A673 (cell line): Measurements from ENCODE around the gene NQO1. TPM values are rescaled to one million over a fixed set of nuclear protein-coding genes. Genes with fewer than 3 reads are reported as not detected.

Source experiments
- BruUV-seq: library from RNA; stranded (reverse); fragments of 400-500 nt; replicated peaks from 2 replicates; lab custom pipeline; 2021; lab: Mats Ljungman, UMichigan
- CTCF ChIA-PET: fragments of 300-600 bp; sonication (Branson Sonifier 250); formaldehyde crosslinking; loops from one replicate; lab custom pipeline; 2022; ENCODE audit warnings: antibody characterized with exemption; lab: Charles Lee
- POLR2A ChIA-PET: fragments of 300-600 bp; sonication (Branson Sonifier 250); formaldehyde crosslinking; loops from one replicate; lab custom pipeline; 2022; ENCODE audit warnings: antibody characterized with exemption; ENCODE audit not compliant: low non-redundant PET; lab: Charles Lee
- DNase-seq: peaks from one replicate; pipeline ENCODE4 v3.0.0-alpha.2; 2015; ENCODE audit warnings: low spot score
- H3K27ac ChIP-seq: fragments of 200-600 bp; sonication (generic); 2 replicates; pipeline ENCODE4 v1.5.1; 2016; ENCODE audit warnings: mixed run types, low read depth, mild to moderate bottlenecking, mixed read lengths, antibody characterized with exemption, low read length; ENCODE audit not compliant: poor library complexity, severe bottlenecking
- H3K27me3 ChIP-seq: fragments of 200-600 bp; sonication (generic); replicated peaks from 2 replicates; pipeline ENCODE4 v1.6.1; 2017; ENCODE audit warnings: mixed run types, low read depth, mild to moderate bottlenecking, mixed read lengths, antibody characterized with exemption, low read length; ENCODE audit not compliant: insufficient read depth, poor library complexity
- H3K36me3 ChIP-seq: fragments of 200-600 bp; sonication (generic); 2 replicates; pipeline ENCODE4 v1.6.1; 2016; ENCODE audit warnings: mixed run types, mild to moderate bottlenecking, mixed read lengths, antibody characterized with exemption, low read length; ENCODE audit not compliant: insufficient read depth, poor library complexity, severe bottlenecking
- H3K4me1 ChIP-seq: fragments of 200-600 bp; sonication (generic); 2 replicates; pipeline ENCODE4 v1.6.1; 2017; ENCODE audit warnings: mixed run types, mild to moderate bottlenecking, mixed read lengths, antibody characterized with exemption, low read length; ENCODE audit not compliant: insufficient read depth, poor library complexity, severe bottlenecking
- H3K4me3 ChIP-seq: fragments of 200-600 bp; sonication (generic); 2 replicates; pipeline ENCODE4 v1.5.1; 2016; ENCODE audit warnings: low read depth, mixed run types, mild to moderate bottlenecking, mixed read lengths, low read length; ENCODE audit not compliant: poor library complexity, severe bottlenecking
- H3K9me3 ChIP-seq: fragments of 200-600 bp; sonication (generic); 2 replicates; pipeline ENCODE4 v1.6.1; 2016; ENCODE audit warnings: mixed run types, low read depth, mild to moderate bottlenecking, mixed read lengths, antibody characterized with exemption, low read length; ENCODE audit not compliant: poor library complexity, severe bottlenecking
- EZH2 ChIP-seq: fragments of 200-600 bp; sonication (generic); IDR thresholded peaks from 2 replicates; pipeline ENCODE4 v1.6.1; 2017; ENCODE audit warnings: borderline replicate concordance, low read depth, mild to moderate bottlenecking, mixed read lengths, antibody characterized with exemption, low read length; ENCODE audit not compliant: poor library complexity, severe bottlenecking
- intact Hi-C: fragments of 100-400 bp; cut with micrococcal nuclease; formaldehyde crosslinking; loops from one replicate; pipeline ENCODE4 v1.10.0; 2022; ENCODE audit not compliant: unreplicated experiment
- total RNA-seq: library from RNA; stranded (reverse); gene quantifications from 2 replicates; pipeline ENCODE4 v1.2.3, GENCODE V29; 2021
- TF ChIP-seq, protein P1 (sequence below): fragments of 300-800, 200-600 bp; sonication (generic); conservative IDR thresholded peaks from 2 replicates; pipeline ENCODE4 v1.5.1; 2017; ENCODE audit warnings: low read depth, mild to moderate bottlenecking, antibody characterized with exemption, low read length, moderate library complexity, mixed read lengths

Gene NQO1
- total RNA-seq, 1 experiment from 2014 or later: 61.7 TPM

GRCh38 chr16:69747115-69747514 lies 20.8 kb upstream of the NQO1 start:
- BruUV-seq: no TSS peak
- Histone ChIP-seq H3K27me3 (no peaks in the 10 kb centered on the region), H3K4me3 (no peak overlapping the region), H3K4me1 (no peaks in the 10 kb centered on the region), H3K36me3 (peaks cover 95% of the 10 kb centered on the region), H3K27ac (no peak overlapping the region), H3K9me3 (no peaks in the 10 kb centered on the region)
- no peak for DNase-seq
- POLR2A ChIA-PET: no interaction called here
- TF ChIP-seq EZH2: no peak
- TF ChIP-seq, protein P1, sequence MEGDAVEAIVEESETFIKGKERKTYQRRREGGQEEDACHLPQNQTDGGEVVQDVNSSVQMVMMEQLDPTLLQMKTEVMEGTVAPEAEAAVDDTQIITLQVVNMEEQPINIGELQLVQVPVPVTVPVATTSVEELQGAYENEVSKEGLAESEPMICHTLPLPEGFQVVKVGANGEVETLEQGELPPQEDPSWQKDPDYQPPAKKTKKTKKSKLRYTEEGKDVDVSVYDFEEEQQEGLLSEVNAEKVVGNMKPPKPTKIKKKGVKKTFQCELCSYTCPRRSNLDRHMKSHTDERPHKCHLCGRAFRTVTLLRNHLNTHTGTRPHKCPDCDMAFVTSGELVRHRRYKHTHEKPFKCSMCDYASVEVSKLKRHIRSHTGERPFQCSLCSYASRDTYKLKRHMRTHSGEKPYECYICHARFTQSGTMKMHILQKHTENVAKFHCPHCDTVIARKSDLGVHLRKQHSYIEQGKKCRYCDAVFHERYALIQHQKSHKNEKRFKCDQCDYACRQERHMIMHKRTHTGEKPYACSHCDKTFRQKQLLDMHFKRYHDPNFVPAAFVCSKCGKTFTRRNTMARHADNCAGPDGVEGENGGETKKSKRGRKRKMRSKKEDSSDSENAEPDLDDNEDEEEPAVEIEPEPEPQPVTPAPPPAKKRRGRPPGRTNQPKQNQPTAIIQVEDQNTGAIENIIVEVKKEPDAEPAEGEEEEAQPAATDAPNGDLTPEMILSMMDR: no peak
- intact Hi-C loops: no loop called here
- CTCF ChIA-PET: no interaction called here

DNA sequence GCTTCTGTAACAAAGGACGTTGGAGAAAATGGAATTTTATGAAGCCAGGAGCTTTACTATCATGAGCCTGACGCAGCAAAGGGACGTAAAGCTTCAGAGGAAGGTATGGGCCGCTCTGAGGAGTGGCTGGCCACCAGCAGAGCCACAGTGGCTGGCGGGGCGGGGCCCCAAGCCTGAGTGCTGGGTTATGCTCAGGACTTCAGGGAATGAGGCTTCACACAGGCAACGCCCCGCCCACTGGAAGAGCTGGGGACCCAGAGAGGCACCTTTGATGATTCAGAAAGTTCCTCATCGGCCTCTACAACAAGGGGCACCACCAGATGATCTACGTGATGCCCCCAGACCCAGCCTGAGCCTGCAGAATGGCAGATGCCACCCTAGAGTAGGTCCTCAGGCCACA lies 19.6 kb upstream of the NQO1 start:
- Histone ChIP-seq H3K27me3 (no peaks in the 10 kb centered on the region), H3K4me3 (no peak overlapping the region), H3K4me1 (no peaks in the 10 kb centered on the region), H3K27ac (no peak overlapping the region), H3K9me3 (no peaks in the 10 kb centered on the region), H3K36me3 (peaks cover 95% of the 10 kb centered on the region)
- no peak for TF ChIP-seq EZH2
- TF ChIP-seq, protein P1: no peak
- BruUV-seq: no TSS peak
- CTCF ChIA-PET: no interaction called here
- POLR2A ChIA-PET: no interaction called here
- intact Hi-C loops: no loop called here
- DNase-seq: no peak

GRCh38 chr16:69745232-69745612 lies 18.9 kb upstream of the NQO1 start:
- Histone ChIP-seq H3K36me3 (peaks cover 91% of the 10 kb centered on the region), H3K27me3 (no peaks in the 10 kb centered on the region), H3K4me1 (no peaks in the 10 kb centered on the region), H3K4me3 (no peak overlapping the region), H3K27ac (no peak overlapping the region), H3K9me3 (no peaks in the 10 kb centered on the region)
- no peak for DNase-seq
- ChIA-PET POLR2A (no interaction called here), CTCF (no interaction called here)
- intact Hi-C loops: no loop called here
- TF ChIP-seq, protein P1: no peak
- TF ChIP-seq EZH2: no peak
- no TSS peak for BruUV-seq
